GM12865 (cell line): ENCODE data around the gene CBX4.

Experiments
- DNase-seq: peaks from one replicate; pipeline ENCODE4 v3.0.0; 2010; ENCODE audit warnings: low read depth
- H3K4me3 ChIP-seq: 2 replicates; pipeline ENCODE4 v1.5.1; 2011; ENCODE audit warnings: mild to moderate bottlenecking, low read depth, low read length, control low read depth
- TF ChIP-seq, protein P1 (sequence below): IDR thresholded peaks from 2 replicates; pipeline ENCODE4 v1.5.1; 2011; ENCODE audit warnings: low read length, control low read depth, low read depth, inconsistent platforms; ENCODE audit not compliant: insufficient read depth; ENCODE audit errors: missing control alignments

CBX4 gene

DNA sequence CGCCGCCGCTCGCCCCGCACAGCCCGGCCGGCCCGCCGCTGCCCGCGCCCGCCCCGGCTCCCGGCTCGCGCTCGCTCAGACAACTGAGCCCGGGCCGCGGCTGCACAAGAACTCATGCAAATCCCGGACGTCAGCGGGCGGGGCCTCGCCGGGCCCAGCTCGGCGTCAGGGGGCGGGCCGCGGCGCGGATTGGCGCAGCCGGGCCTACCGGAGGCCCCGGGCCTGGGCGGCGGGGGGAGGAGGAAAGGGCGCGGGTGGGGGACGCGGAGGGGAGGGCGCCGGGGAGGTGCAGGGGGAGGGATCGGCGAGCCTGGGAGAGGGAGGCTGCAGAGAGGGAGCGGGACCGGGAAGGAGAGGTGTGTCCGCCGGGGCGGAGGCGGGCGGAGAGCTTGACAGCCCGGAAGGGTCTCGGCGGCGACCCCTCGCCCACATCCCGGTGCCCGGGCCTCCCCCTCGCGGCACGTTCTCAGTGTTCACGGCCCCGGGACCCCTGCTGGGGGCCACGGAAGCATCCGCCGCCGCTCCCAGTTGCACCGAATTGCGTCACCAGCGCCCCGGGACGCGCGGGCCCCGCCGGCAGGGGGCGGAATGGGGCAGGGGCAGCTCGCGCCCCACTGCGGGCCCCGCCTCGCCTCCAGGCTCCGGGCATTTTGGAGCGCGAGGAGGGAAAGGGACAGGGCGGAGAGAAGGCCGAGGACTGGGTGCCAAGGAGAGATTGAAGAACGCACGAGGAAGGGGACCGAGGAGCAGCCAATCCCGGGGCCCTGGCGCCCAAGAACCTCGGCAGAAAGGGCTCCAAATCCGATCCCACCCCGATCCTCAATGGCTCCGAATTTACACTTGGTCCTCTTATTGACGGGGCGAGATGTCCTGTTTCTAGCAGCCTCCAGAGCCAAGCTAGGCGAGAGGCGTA is at the start of gene CBX4:
CBX4 (minus strand) TSS at position 85 of the 913 bp plus-strand sequence. CDS start 189 bp downstream, outside the sequence.
- TF ChIP-seq, protein P1, sequence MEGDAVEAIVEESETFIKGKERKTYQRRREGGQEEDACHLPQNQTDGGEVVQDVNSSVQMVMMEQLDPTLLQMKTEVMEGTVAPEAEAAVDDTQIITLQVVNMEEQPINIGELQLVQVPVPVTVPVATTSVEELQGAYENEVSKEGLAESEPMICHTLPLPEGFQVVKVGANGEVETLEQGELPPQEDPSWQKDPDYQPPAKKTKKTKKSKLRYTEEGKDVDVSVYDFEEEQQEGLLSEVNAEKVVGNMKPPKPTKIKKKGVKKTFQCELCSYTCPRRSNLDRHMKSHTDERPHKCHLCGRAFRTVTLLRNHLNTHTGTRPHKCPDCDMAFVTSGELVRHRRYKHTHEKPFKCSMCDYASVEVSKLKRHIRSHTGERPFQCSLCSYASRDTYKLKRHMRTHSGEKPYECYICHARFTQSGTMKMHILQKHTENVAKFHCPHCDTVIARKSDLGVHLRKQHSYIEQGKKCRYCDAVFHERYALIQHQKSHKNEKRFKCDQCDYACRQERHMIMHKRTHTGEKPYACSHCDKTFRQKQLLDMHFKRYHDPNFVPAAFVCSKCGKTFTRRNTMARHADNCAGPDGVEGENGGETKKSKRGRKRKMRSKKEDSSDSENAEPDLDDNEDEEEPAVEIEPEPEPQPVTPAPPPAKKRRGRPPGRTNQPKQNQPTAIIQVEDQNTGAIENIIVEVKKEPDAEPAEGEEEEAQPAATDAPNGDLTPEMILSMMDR, result peak; percentile 66
- peak; percentile 95 for DNase-seq
- H3K4me3 ChIP-seq, result peak within 1 kb of the TSS; percentile 71

DNA sequence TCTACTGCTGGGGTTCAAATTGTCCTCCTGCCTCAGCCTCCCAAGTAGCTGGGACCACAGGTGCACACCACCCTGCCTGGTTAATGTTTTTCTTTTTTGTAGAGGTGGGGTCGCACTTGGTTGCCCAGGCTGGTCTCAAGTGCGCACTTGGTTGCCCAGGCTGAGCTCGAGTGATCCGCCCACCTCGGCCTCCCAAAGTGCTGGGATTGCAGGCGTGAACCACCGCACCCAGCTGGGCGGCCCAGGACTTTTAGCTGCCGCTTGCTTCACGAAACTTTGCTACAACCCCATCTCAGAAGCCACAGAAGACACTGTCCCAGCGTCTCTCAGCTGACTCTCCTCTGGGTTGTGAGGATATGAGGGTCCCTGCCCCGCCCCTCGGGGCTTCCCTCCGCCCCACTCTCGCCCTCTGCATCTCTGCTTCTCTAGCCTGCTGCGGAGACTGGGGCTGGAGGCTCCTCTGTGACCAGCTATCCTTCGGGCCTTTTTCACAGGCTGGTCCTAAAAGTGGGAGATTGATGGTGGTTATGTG is 48.8 kb upstream of the CBX4 start:
- no peak for DNase-seq
- H3K4me3 ChIP-seq, result no peak overlapping the region
- TF ChIP-seq, protein P1, result no peak

GRCh38 chr17:79887451-79887991 is 48.3 kb upstream of the CBX4 start:
- no peak for DNase-seq
- TF ChIP-seq, protein P1, result no peak

DNA sequence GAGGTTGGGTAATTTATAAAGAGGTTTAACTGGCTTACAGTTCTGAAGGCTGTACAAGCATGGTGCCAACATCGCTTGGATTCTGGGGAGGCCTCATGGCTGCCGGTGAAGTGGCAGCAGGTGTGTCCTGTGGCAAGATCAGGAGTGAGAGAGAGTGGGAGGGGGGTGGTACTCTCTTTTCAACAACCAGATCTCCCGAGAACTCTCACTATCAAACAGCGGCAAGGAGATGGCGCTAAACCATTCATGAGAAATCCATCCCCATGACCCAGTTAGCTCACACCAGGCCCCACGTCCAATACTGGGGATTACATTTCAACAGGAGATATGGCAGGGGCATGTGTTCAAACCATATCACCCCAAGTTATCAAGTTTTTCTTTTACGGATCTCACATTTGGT is 44.0 kb upstream of the CBX4 start:
- no peak for DNase-seq
- TF ChIP-seq, protein P1, result no peak

More at GRCh38 chr17:79887451-79887991, 48.3 kb upstream of the CBX4 start:
- H3K4me3 ChIP-seq, result no peak overlapping the region

DNA sequence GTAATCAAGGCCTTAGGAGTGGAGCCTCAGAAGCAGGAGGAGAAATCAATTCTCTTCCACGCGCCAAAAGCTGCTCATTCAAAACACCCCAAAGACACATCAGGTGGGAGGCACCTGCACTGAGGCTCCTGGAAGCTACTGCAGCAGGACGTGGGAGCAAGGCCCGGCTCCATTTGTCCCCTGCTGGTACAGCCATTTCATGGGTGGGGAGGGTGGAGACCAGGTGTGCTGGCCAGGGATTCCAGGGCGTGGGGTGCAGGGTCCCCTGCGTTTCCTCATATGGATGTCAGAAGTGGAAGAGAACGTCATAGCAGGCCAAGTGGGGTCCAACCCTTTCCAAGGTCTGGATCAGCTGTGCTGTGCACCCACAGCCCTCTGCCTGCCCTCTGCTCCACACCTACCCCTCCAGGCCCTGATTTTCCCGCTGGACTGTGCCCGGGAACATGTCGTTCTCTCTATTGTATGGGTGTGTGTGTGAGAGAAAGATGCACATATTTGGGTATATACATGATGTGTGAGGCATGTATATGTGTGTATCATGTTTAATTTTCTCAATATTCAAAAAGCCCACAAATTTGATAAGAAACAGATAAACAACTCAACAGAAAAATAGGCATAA is 39.2 kb upstream of the CBX4 start:
- DNase-seq, result no peak
- TF ChIP-seq, protein P1, result no peak
- no peak overlapping the region for H3K4me3 ChIP-seq

More for the DNA sequence above, 44.0 kb upstream of the CBX4 start:
- H3K4me3 ChIP-seq, result no peak overlapping the region

GRCh38 chr17:79877041-79877440 is 37.8 kb upstream of the CBX4 start:
- no peak for DNase-seq
- TF ChIP-seq, protein P1, result no peak
- no peak overlapping the region for H3K4me3 ChIP-seq
